HepG2 (cell line): ENCODE data around the gene COX6B1. TPM values are rescaled to one million over a fixed set of nuclear protein-coding genes. Genes with fewer than 3 reads are reported as not detected.

Experiments used
- ARNT2 ChIP-seq: sonication (generic); formaldehyde crosslinking; IDR thresholded peaks from 2 replicates; pipeline ENCODE4 v1.8.0; 2022; ENCODE audit warnings: mild to moderate bottlenecking, low read depth, missing genetic modification reagents, moderate library complexity
- FOXJ3 ChIP-seq: sonication (generic); formaldehyde crosslinking; IDR thresholded peaks from 2 replicates; pipeline ENCODE4 v1.4.0; 2020; ENCODE audit warnings: missing genetic modification reagents, mild to moderate bottlenecking, borderline replicate concordance
- FOXK1 ChIP-seq: sonication (generic); formaldehyde crosslinking; IDR thresholded peaks from 2 replicates; pipeline ENCODE4 v1.4.0; 2020; ENCODE audit warnings: low read depth, missing genetic modification reagents, borderline replicate concordance
- RBFOX2 ChIP-seq: fragments of 200-400 bp; formaldehyde crosslinking; IDR thresholded peaks from 2 replicates; pipeline ENCODE4 v1.6.1; 2017; ENCODE audit warnings: low read depth, mild to moderate bottlenecking, low read length
- REXO4 ChIP-seq: sonication (generic); formaldehyde crosslinking; IDR thresholded peaks from 2 replicates; pipeline ENCODE4 v1.8.0; 2022; ENCODE audit warnings: missing genetic modification reagents, mild to moderate bottlenecking, borderline replicate concordance
- SP5 ChIP-seq: IDR thresholded peaks from 2 replicates; pipeline ENCODE4 v1.6.1; 2016; ENCODE audit warnings: low read depth, borderline replicate concordance
- ZNF484 ChIP-seq: sonication (generic); formaldehyde crosslinking; IDR thresholded peaks from 2 replicates; pipeline ENCODE4 v1.5.1; 2020; ENCODE audit warnings: mild to moderate bottlenecking, low read depth, missing genetic modification reagents, borderline replicate concordance
- polyA plus RNA-seq, 8 experiments: library from polyadenylated mRNA; depleted of rRNA in 3 of 8; stranded (reverse) in 7 of 8; unstranded in 1 of 8; fragments of >200 nt; fragmentation: Illumina TruSeq in 4 of 8; extraction: Trizol in 4 of 8; gene quantifications; 2 replicates each; pipeline versions ENCODE4 v1.2.1 to v1.2.3, GENCODE V29; 2011 to 2016; ENCODE audit warnings: low read depth in 4 of 8, missing spikeins in 1 of 8, mixed read lengths in 1 of 8; ENCODE audit not compliant: insufficient read depth in 1 of 8
- total RNA-seq, 5 experiments: library from RNA; depleted of rRNA; stranded (reverse); fragments of >200 nt; fragmentation: Illumina TruSeq; extraction: Trizol; gene quantifications; 2 replicates each; pipeline ENCODE4 v1.2.3, GENCODE V29; 2016; ENCODE audit warnings: low read depth in 1 of 5
- TF ChIP-seq, protein P1 (sequence below): sonication (generic); formaldehyde crosslinking; IDR thresholded peaks from 2 replicates; pipeline ENCODE4 v1.9.0; 2021; ENCODE audit warnings: missing genetic modification reagents, borderline replicate concordance
- TF ChIP-seq, protein P2 (sequence below): sonication (generic); formaldehyde crosslinking; IDR thresholded peaks from 2 replicates; pipeline ENCODE4 v1.4.0; 2020; ENCODE audit warnings: missing genetic modification reagents
- TF ChIP-seq, protein P3 (sequence below): sonication (generic); formaldehyde crosslinking; IDR thresholded peaks from 2 replicates; pipeline ENCODE4 v1.9.0; 2021; ENCODE audit warnings: mild to moderate bottlenecking, missing genetic modification reagents
- TF ChIP-seq, protein P4 (sequence below): sonication (generic); formaldehyde crosslinking; conservative IDR thresholded peaks from 2 replicates; pipeline ENCODE4 v1.4.0; 2020; ENCODE audit warnings: mild to moderate bottlenecking, missing genetic modification reagents, moderate library complexity
- TF ChIP-seq, protein P5 (sequence below): sonication (generic); formaldehyde crosslinking; IDR thresholded peaks from 2 replicates; pipeline ENCODE4 v1.8.1; 2023; ENCODE audit warnings: missing genetic modification reagents, mild to moderate bottlenecking, borderline replicate concordance

The COX6B1 gene
- total and polyA plus RNA-seq, 2 of the 13 experiments (the other 11 are each of a cell fraction or from before 2014, with no cell fraction given): 481 to 487 TPM

DNA sequence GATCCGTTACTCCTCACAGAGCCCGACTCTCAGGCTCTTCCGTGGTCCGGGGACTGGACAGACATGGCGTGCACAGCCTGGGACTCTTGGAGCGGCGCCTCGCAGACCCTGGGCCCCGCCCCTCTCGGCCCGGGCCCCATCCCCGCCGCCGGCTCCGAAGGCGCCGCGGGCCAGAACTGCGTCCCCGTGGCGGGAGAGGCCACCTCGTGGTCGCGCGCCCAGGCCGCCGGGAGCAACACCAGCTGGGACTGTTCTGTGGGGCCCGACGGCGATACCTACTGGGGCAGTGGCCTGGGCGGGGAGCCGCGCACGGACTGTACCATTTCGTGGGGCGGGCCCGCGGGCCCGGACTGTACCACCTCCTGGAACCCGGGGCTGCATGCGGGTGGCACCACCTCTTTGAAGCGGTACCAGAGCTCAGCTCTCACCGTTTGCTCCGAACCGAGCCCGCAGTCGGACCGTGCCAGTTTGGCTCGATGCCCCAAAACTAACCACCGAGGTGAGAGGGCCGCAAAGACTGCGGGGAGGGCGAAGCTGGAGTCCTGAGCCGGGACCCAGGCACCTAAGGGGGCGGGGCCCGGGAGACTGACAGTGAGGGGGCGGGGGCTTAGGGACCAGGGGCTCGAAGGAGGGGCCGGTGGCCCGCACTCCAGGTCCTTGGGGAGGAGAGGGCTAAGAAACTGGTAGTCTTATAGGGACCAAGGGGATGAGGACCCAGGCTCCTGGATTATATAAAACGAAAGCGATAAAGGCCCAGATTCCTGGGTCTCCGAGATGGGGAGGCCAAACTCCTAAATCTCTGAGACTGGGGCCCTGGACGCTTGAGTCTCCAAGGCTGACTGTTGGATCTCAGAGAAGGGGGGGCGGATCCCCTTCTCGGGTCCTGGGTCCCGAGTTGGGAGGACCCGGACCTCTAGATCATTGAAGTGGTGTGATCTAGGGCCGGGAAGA is 4.6 kb upstream of the COX6B1 start (continued):
- TF ChIP-seq, protein P1, sequence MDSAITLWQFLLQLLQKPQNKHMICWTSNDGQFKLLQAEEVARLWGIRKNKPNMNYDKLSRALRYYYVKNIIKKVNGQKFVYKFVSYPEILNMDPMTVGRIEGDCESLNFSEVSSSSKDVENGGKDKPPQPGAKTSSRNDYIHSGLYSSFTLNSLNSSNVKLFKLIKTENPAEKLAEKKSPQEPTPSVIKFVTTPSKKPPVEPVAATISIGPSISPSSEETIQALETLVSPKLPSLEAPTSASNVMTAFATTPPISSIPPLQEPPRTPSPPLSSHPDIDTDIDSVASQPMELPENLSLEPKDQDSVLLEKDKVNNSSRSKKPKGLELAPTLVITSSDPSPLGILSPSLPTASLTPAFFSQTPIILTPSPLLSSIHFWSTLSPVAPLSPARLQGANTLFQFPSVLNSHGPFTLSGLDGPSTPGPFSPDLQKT: peak; percentile 87; the same call in 1 of the 2 replicates
- TF ChIP-seq RBFOX2: peak; percentile 92
- TF ChIP-seq REXO4 (CRISPR knock-in tag): peak; percentile 75; the same call in 1 of the 2 replicates
- TF ChIP-seq FOXK1 (CRISPR knock-in tag): peak; percentile 31; the same call in 1 of the 2 replicates
- TF ChIP-seq, protein P2, sequence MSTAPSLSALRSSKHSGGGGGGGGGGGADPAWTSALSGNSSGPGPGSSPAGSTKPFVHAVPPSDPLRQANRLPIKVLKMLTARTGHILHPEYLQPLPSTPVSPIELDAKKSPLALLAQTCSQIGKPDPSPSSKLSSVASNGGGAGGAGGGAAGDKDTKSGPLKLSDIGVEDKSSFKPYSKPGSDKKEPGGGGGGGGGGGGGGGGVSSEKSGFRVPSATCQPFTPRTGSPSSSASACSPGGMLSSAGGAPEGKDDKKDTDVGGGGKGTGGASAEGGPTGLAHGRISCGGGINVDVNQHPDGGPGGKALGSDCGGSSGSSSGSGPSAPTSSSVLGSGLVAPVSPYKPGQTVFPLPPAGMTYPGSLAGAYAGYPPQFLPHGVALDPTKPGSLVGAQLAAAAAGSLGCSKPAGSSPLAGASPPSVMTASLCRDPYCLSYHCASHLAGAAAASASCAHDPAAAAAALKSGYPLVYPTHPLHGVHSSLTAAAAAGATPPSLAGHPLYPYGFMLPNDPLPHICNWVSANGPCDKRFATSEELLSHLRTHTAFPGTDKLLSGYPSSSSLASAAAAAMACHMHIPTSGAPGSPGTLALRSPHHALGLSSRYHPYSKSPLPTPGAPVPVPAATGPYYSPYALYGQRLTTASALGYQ (CRISPR knock-in tag): peak; percentile 67; the same call in 1 of the 2 replicates
- TF ChIP-seq, protein P3, sequence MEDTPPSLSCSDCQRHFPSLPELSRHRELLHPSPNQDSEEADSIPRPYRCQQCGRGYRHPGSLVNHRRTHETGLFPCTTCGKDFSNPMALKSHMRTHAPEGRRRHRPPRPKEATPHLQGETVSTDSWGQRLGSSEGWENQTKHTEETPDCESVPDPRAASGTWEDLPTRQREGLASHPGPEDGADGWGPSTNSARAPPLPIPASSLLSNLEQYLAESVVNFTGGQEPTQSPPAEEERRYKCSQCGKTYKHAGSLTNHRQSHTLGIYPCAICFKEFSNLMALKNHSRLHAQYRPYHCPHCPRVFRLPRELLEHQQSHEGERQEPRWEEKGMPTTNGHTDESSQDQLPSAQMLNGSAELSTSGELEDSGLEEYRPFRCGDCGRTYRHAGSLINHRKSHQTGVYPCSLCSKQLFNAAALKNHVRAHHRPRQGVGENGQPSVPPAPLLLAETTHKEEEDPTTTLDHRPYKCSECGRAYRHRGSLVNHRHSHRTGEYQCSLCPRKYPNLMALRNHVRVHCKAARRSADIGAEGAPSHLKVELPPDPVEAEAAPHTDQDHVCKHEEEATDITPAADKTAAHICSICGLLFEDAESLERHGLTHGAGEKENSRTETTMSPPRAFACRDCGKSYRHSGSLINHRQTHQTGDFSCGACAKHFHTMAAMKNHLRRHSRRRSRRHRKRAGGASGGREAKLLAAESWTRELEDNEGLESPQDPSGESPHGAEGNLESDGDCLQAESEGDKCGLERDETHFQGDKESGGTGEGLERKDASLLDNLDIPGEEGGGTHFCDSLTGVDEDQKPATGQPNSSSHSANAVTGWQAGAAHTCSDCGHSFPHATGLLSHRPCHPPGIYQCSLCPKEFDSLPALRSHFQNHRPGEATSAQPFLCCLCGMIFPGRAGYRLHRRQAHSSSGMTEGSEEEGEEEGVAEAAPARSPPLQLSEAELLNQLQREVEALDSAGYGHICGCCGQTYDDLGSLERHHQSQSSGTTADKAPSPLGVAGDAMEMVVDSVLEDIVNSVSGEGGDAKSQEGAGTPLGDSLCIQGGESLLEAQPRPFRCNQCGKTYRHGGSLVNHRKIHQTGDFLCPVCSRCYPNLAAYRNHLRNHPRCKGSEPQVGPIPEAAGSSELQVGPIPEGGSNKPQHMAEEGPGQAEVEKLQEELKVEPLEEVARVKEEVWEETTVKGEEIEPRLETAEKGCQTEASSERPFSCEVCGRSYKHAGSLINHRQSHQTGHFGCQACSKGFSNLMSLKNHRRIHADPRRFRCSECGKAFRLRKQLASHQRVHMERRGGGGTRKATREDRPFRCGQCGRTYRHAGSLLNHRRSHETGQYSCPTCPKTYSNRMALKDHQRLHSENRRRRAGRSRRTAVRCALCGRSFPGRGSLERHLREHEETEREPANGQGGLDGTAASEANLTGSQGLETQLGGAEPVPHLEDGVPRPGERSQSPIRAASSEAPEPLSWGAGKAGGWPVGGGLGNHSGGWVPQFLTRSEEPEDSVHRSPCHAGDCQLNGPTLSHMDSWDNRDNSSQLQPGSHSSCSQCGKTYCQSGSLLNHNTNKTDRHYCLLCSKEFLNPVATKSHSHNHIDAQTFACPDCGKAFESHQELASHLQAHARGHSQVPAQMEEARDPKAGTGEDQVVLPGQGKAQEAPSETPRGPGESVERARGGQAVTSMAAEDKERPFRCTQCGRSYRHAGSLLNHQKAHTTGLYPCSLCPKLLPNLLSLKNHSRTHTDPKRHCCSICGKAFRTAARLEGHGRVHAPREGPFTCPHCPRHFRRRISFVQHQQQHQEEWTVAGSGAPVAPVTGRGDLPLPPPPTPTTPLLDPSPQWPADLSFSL: no peak
- TF ChIP-seq ZNF484 (CRISPR knock-in tag): no peak
- TF ChIP-seq FOXJ3 (CRISPR knock-in tag): no peak
- TF ChIP-seq, protein P4, sequence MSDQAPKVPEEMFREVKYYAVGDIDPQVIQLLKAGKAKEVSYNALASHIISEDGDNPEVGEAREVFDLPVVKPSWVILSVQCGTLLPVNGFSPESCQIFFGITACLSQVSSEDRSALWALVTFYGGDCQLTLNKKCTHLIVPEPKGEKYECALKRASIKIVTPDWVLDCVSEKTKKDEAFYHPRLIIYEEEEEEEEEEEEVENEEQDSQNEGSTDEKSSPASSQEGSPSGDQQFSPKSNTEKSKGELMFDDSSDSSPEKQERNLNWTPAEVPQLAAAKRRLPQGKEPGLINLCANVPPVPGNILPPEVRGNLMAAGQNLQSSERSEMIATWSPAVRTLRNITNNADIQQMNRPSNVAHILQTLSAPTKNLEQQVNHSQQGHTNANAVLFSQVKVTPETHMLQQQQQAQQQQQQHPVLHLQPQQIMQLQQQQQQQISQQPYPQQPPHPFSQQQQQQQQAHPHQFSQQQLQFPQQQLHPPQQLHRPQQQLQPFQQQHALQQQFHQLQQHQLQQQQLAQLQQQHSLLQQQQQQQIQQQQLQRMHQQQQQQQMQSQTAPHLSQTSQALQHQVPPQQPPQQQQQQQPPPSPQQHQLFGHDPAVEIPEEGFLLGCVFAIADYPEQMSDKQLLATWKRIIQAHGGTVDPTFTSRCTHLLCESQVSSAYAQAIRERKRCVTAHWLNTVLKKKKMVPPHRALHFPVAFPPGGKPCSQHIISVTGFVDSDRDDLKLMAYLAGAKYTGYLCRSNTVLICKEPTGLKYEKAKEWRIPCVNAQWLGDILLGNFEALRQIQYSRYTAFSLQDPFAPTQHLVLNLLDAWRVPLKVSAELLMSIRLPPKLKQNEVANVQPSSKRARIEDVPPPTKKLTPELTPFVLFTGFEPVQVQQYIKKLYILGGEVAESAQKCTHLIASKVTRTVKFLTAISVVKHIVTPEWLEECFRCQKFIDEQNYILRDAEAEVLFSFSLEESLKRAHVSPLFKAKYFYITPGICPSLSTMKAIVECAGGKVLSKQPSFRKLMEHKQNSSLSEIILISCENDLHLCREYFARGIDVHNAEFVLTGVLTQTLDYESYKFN (CRISPR knock-in tag): peak; percentile 61
- 0 out of 2 replicates have a peak, but pooled peaks have one; percentile 33 for TF ChIP-seq SP5
- TF ChIP-seq, protein P5, sequence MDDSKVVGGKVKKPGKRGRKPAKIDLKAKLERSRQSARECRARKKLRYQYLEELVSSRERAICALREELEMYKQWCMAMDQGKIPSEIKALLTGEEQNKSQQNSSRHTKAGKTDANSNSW: peak; percentile 83; the same call in 1 of the 2 replicates
- TF ChIP-seq ARNT2 (CRISPR knock-in tag): peak; percentile 82
